GM03348 (cell line): Measurements from ENCODE around the gene RTF2.
"Not testable (repeated sequence)": the region's sequence is repeated elsewhere in the genome, so short reads cannot be mapped to it uniquely, and the experiment has no call there.

Source experiments
- DNase-seq: peaks from one replicate; pipeline ENCODE4 v3.0.0; 2012; ENCODE audit warnings: low spot score

The RTF2 gene

GRCh38 chr20:56552911-56553629, 84.6 kb downstream of the RTF2 start:
- no peak for DNase-seq

GRCh38 chr20:56554869-56555268, 86.4 kb downstream of the RTF2 start:
- peak; percentile 86 for DNase-seq

GRCh38 chr20:56558968-56559367, 90.5 kb downstream of the RTF2 start:
- no peak for DNase-seq

GRCh38 chr20:56564526-56564925, 96.1 kb downstream of the RTF2 start:
- not testable (repeated sequence) for DNase-seq

DNA sequence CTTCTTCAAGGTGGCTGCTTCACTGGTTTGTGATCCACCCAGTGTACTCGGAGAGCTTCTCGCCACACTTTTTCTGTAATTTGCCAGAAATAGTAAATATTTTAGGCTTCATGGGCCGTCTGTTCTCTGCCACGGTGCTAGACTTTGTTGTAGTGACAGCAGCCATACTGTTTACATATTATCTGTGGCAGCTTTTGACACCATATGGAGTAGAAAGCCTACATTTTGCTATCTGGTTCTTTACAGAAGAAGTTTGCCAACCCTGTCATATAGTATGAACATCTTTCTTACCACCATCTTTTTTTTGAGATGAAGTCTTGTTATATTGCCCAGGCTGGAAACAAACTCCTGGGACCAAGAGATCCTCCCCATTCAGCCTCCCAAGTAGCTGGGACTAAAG, 97.1 kb downstream of the RTF2 start:
- no peak for DNase-seq

DNA sequence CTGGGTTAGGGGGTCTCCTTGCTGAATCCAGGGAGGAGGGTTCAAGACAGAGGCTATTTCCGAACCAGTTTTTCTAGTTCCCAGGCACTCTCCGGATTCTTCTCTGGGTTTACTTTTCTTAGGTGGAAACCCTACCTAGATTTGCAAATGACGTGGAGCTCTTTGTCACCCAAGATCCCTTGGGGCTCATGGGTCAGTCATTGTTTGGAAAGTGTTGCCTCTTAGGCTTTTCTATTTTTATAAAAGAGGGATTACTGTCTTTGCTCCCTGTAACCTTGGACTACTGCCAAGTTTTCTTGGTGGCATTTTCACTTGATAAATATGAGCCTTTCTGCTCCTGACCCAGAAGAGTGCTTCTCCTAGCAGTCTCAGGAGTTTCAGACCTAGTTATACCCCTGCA, 98.2 kb downstream of the RTF2 start:
- no peak for DNase-seq
